Raji (cell line): Measurements from ENCODE around the gene ZBTB7A.

ENCODE experiments used
- POLR2A ChIP-seq: IDR thresholded peaks from 2 replicates; pipeline ENCODE4 v1.6.1; 2011; ENCODE audit warnings: low read depth, low read length, control low read depth; ENCODE audit not compliant: insufficient read depth

ZBTB7A gene

DNA sequence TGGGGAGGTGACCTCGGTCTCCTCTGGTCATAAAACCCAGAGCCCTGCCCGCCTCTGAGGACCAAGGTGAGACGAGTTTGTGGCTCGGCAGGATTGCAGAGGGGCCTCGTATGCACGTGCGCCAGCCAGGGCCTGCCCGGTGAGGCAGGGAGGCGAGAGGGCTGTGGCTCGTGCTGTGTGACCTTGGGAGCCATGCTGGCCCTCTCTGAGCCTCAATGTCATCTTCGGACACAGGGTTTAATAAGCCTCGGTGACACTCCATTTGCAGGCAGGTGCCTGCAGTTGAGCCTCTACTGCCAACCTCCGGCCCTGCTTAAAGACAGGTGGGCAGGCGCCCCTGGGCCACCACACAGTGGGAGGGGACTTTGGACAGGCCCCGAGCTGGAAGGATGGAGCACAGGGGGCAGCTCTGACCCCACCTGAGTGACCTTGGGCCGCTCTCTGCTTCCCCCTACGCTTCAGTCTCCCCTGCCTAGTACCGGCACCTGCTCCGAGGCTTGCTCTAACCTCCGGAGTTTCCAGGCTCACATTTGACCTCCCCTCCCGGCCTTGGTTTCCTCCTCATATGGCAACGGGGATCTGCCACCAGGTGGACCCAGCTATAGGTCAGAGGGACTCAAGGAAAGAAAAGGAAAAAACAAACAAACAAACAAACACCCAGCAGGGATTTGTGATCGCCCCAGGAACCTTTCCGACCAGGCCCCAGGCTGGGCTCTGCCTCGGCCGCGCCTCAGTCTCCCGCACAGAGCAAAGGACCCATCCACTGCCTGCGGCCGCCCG lies 3.1 kb downstream of the ZBTB7A start:
- TF ChIP-seq POLR2A: no peak

DNA sequence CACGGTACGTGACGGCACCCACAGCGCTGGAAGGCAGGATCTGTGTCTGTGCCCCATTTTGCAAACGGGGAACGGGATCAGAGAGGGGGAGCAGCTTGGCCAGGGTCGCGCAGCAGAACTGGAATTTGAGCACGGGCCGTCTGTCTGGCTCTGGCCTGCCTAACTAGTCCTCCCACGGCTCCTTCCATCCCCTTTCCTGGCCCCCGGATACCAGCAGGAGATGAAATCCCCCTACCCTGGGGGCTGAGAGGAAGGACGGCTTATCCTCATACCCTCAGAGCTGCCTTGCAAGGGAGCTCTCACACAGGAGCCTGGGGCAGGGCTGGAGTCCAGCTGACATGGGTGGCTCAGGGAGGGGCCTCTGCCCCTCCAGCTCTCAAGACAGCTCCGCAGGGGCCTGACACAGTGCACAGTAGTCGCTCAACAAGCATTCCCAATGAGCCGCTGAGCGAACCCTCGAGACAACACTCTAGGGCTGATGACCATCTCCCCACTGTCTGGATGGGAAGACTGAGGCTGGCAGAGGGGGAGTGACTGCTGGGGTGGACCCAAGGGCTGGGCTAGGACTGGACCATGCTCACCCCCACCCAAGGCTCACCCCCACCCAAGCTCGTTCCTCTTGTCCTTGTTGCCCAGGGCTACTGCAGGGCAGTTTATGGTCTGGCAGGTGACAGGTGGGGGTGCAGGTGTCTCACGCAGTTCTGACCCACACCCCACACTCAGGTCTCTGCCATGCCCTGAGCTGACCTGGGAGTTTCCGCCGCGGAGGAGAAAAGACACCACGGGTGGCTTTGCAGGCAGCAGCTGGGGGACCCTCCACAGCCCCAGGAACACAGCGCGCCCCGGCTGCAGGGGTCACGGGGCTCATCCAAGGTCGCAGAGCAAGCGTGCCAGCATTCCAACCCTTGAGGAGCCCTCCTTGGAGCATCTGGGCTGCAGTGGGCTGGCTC lies 4.0 kb downstream of the ZBTB7A start:
- TF ChIP-seq POLR2A: no peak

DNA sequence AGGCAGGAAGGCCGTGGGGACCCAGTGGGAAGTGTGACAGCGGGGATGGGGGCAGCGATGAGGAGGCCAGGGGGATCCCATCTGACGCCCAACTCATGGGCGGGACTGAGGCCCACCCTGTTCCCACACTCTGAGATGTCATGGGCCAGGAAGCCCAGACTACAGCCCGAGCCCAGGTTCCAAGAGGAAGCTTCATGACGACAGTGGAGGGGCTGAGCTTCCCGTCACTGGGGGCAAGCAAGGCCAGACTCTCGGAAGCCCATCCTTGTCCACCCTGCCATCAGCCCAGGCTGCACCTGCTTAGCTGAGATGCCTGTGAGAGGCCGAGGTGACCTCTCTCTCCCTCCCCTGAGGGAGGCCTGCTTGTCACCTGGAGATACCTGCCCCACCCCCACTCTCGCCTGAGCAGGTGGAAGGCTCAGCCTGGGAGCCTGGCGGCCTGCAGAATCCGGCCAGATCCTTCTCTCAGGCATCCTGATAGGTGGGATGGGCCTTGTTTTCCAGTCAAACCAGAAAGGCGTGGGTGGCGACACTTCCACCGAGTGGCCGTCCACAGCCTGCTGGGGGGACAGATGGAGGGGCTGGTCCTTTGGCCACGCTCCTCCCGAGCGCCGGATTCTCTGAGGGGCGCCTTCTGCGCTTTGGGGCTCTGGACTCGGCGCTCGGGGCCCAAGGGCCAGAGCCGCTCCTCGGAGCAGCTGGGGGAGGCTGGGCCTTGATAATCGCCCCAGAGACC lies 4.8 kb downstream of the ZBTB7A start:
- TF ChIP-seq POLR2A: no peak

DNA sequence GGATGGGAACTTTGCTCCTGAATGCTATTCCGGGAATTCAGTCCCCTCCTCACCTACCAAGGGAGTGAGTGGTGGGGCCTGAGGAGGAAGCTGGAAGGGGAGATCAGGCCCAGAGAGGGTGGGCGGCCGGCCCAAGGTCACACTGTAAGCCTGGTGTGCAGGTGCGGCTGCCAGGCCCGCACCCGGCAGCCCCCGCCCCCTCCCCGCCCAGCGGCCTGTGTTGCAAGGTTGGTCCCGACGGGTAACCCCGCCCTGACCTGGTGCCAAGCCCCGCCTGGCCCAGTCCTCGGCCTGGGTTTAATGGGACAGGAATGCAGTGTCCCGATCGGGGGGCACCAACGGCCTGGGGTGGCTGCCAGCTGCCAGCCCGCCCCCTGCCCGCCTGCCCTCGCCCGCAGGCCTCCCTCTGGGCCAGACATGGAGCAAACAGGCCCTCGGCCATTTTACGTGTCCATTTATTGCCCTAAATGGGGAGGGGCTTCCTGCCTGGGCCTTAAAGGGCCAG lies 5.5 kb downstream of the ZBTB7A start:
- no peak for TF ChIP-seq POLR2A

DNA sequence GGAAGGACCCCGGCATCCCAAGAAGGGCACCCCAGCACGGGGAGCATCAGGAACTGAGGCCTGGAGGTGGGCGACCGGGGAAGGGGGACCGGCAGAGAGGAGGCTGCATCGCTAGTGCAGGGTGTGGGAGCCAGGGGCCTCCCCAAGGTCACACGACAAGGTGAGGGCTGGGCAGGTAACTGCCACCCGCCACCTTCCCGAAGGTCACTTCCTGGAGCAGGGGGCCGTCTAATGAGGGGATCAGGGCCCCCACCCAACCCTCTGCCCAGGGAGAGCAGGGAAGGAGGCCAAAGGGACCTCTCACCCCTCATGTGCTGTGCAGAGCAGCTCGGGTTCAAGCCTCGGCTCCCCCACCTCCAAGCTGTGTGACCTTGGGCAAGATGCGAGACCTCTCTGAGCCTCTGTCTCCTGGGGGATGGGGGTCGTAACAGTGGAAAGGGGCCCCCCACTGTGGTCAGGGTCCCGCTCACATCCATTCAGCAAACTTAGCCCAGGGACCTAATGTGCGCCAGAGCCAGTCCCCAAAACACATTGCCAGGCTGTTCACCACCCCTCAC lies 6.0 kb downstream of the ZBTB7A start:
- TF ChIP-seq POLR2A: no peak

DNA sequence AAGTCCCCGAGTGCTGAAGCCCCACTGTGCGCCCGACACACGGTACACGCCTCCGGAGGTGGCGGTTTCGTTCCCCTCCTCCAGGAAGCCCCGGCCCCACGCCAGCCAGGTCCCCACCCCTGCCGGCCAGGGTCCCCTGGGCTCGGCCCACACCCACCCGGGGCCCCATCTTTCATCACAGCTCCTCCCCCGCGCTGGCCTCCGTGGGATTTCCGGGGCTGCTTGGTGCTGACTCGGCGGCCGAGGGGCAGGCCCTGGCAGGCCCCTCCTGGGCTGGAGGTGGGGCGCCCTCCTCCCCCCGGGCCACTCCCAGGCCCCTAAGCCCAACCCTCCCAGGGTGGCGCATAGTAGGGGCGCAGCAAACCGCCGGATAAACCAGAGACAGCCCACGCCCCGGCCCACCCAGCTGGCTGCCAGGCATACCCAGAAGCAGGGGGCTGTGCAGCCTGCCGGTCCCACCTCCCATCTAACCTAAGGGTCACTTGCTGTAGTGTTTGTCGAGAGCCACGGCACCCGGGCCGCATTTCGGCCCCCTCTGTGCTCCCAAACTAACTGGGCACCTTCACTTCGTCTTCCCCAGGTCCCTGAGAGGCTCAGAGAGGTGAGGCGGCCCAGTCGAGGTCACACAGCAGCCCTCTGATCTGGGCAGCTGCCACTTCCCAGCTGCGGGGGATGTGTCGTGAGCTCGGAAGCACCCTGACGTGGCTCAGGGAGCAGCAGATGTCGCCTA lies 6.6 kb downstream of the ZBTB7A start:
- TF ChIP-seq POLR2A: no peak

DNA sequence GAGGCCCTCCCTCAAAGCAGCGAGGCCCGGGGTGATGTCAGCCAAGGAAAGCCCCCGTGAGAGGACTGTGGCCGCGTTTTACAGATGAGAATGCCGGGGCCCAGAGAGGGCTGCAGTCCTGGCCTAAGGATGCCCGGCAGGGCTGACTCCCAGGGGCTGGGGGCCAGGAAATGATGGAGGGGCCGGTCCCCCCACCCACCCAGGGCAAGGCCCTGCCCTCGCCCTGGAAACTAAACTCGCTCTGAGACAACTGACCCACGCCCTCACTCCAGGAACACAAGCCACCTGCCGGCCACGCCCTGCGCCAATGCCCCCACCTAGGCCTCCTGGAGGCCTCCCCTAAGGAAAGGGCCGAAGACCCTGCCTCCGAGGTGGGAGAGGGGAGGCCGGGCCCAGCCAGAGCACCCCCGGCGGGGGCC lies 7.2 kb downstream of the ZBTB7A start:
- no peak for TF ChIP-seq POLR2A

DNA sequence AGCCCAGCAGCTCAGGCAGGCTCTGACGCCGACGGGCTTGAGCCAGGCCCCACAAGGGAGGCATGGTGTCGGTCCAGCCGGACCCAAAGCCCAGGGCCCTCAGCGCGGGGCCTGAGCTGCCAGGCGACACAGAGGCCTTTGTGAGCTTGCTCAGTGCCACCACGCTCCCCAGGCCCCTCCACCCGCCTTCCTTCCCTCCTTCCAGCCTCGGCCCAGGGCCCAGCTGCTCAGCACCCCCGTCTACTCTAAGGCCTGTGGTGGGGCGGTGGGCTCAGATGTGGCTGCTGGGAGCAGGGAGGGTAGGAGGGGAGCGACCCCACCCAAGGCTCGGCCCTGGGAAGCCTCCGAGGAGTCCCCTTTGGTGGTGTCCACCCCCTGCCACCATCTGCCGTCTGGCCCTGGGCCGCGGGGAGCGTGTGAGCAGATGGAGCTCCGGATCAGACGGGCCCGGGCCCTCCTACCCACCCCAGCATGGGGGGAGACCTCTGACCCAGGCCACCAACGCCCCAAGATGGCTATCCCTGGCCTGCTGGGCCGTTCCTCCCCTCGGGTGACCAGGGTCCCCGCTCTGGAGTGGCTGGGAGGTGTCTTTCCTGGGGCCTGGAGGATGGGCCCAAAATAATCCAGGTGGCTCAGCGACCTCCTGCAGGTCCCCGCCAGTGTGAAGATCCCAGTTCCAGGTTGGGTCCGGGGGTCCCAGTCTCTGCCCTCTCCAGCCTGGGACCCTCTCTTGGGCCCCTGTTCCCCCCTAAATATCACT lies 7.8 kb downstream of the ZBTB7A start:
- no peak for TF ChIP-seq POLR2A

DNA sequence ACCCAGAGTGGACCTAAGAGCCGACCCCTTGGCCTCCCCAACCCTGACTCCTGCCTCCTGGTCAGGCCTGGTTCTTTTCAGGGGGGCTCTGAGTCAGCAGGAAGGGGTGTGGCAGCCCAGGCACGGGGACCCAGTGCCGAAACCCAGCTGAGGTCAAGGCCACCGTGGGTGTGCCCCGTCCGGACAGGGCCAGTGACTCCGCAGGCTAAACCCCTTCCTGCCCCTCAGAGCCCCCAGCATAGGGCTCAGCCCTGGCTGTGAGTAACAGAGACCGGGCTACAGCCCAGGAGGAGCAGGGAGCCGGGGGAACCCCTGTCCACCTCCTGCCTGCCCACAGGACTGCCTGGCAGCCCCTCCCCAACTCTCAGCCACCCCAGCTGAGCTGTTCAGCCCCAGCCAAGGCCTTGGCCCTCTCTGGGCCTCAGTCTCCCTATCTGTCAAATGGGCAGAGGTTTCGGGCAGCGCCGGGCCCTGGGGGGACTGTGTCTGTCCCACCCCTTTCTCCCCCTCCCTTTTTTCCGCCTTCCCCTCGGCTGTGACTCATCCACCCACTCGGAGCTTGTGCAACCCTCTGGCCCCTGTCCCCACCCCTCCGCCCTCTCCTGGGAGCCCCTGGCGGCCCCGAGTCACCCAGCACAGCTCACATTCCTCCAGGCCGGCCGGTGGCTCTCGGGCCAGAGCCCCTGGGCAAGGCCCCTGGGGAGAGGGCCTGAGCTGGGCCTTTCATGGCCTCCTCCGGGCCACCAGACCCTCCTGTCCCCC lies 8.6 kb downstream of the ZBTB7A start:
- TF ChIP-seq POLR2A: no peak

DNA sequence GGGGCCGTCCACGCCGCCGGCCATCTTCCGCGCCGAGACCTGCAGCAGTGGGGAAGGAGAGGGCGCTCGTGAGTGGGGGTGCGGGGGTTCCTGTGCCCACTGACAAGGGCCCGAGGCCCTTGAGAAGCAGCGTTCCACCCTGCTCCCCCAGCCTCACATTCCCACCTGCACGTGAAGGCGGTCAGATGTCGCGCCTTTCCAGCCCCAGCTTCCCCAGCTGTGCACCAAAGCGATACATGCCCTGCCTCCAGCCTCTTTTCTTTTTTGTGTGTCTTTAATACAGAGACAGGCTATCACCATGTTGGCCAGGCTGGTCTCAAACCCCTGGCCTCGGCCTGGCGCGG lies 11.5 kb downstream of the ZBTB7A start:
- TF ChIP-seq POLR2A: no peak

DNA sequence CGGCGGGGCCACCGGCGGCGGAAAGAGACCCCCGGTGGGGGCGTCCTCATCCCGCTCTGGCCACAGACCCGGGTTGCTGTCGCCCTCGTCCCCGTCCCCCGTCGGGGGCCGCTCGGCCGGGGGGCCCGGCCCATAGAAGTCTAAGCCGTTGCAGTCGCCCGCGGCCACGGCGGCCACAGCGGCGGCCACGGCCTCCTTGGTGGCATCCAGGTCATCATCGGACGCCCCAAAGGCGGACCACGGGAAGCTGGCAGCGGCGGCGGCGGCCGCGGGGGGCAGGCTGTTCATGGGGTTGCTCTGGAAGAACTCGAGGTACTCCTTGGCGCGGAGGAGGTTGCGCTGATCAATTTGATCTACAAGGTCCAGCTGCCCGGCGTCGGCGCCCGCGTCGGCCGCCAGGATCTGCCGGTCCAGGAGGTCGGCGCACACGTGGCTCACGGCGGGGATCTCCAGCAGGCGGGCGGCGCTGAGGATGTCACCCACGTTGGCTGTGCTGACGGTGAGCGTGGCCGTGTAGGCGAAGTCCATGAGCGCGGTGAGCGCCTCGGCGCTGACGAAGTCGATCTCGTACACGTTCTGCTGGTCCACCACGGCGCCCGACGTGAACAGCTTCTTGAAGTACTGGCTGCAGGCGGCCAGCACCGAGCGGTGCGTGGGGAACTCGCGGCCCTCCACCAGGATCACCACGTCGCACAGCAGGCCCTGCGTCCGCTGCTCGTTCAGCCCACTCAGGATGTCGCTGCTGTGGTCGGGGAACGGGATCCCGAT lies 12.1 kb downstream of the ZBTB7A start:
- no peak for TF ChIP-seq POLR2A
